ENCODE data around the gene NKX3-2. TPM values are rescaled to one million over a fixed set of nuclear protein-coding genes. Genes with fewer than 3 reads are reported as not detected.
"Not testable (repeated sequence)": the region's sequence is repeated elsewhere in the genome, so short reads cannot be mapped to it uniquely, and the experiment has no call there.

Gene NKX3-2
- not detected for polyA plus RNA-seq (2012; ENCODE audit: missing spikeins)

DNA sequence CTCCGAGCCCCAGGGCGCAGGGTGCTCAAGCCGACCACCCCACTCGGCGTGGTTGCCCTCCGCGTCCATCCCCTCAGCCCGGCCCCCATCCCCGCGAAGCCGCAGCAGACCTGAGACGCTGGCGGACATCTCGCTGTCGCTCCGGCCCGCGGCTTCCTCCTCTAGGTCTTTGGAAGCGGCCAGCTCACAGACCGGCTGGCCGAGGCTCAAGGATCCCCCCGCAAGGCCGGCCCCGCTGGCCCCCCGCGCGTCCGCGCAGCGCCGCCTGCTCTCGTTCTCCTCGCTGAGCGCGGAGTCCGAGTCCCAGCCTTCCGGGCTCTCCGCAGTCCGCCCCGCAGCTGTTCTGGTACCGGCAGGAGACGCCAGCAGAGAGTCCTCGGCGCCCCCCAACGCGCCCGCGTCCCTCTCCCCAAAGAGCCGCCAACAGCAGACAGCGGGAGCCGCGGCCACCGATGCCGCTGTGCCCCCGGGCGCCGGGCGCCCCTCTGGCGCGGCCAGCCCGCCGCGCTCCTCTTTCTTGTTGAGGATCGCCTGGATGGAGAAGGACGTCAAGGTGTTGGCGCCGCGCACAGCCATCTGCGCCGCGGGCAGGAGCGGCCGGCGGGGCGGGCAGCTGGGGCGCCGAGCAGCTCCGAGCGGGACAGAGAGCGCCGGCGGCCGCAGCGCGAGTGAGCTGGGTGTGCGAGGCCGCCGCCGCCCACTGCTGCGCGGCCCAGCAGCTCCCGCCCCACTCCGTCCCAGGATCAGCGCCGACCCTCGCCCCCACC is at the start of gene NKX3-2:
TSS of gene NKX3-2 (minus strand) at position 670 of the 767 bp plus-strand sequence. CDS start at position 576, 94 bp downstream.
- FAIRE-seq (no peak), DNase-seq (ENCODE audit: insufficient read length) (peak; percentile 19)
- TF ChIP-seq TAF1 (IDR thresholded peaks at IDR 0.05; ENCODE audit: borderline replicate concordance, low read depth, low read length) (no peak), POLR2A (IDR thresholded peaks at IDR 0.05; ENCODE audit: low read depth, low read length) (no peak), POLR2AphosphoS5 (IDR thresholded peaks at IDR 0.05; ENCODE audit: low read depth, low read length) (no peak)

DNA sequence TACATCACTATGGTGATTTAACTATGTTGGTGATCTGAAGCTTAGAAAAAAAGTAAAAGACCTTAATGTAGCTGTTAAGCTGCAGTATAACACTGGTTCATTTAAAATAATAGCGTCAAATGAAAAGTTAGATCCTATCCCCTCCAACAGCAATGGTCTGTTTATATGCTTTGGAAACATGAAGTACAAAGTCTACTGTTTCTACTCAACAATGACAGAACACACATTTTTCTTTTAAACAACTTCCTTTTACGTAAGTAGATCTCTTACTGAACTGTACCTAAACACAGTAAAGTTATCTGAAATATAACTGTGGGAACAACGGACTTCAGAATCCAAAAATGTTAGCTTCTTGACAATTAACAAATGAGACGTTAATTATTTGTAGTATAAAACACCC is 47.9 kb upstream of the NKX3-2 start:
- FAIRE-seq (peak; percentile 21), DNase-seq (ENCODE audit: insufficient read length) (no peak)
- no peak for TF ChIP-seq TAF1 (IDR thresholded peaks at IDR 0.05; ENCODE audit: borderline replicate concordance, low read depth, low read length)
- TF ChIP-seq POLR2A (IDR thresholded peaks at IDR 0.05; ENCODE audit: low read depth, low read length): no peak
- TF ChIP-seq POLR2AphosphoS5 (IDR thresholded peaks at IDR 0.05; ENCODE audit: low read depth, low read length): no peak

DNA sequence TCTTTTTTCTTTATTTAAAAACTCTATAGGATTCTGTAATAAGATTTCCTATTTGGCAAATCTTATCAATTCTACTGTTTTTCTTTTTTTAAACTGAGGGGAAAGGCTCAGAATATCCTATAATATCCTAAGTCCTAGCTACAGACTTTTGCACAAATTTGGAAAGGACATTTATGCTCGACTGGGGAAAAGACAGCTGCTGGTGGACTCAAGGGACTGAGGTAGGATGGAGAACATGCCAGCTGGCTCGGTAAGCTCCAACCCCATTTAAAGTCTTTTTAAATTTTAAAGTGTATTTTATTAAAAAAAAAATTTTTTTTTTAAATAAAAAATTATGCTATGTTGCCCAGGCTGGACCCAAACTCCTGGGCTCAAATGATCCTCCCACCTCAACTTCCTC is 46.5 kb upstream of the NKX3-2 start:
- no peak for DNase-seq (ENCODE audit: insufficient read length)
- no peak for TF ChIP-seq POLR2A (IDR thresholded peaks at IDR 0.05; ENCODE audit: low read depth, low read length)
- TF ChIP-seq TAF1 (IDR thresholded peaks at IDR 0.05; ENCODE audit: borderline replicate concordance, low read depth, low read length): no peak
- TF ChIP-seq POLR2AphosphoS5 (IDR thresholded peaks at IDR 0.05; ENCODE audit: low read depth, low read length): no peak
- FAIRE-seq: no peak

DNA sequence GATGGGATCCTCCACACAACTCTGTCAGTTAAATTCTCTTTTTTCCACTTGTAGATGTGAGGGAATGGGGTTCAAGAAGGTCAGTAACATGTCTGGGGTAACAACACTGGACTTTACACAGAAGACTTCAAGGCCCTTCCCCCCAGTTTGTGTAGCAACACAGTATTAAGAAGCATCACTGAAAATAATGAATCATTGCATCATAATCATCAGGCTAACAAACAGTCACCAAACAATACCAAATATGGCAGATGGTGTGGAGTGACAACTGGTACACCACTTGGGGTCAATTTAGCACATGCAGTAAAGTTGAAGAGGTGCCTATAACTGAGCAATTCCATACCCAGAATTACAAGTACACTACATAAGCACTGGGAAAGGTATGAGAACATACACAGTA is 44.6 kb upstream of the NKX3-2 start:
- FAIRE-seq (no peak), DNase-seq (ENCODE audit: insufficient read length) (no peak)
- TF ChIP-seq POLR2A (IDR thresholded peaks at IDR 0.05; ENCODE audit: low read depth, low read length) (no peak), TAF1 (IDR thresholded peaks at IDR 0.05; ENCODE audit: borderline replicate concordance, low read depth, low read length) (no peak), POLR2AphosphoS5 (IDR thresholded peaks at IDR 0.05; ENCODE audit: low read depth, low read length) (no peak)

DNA sequence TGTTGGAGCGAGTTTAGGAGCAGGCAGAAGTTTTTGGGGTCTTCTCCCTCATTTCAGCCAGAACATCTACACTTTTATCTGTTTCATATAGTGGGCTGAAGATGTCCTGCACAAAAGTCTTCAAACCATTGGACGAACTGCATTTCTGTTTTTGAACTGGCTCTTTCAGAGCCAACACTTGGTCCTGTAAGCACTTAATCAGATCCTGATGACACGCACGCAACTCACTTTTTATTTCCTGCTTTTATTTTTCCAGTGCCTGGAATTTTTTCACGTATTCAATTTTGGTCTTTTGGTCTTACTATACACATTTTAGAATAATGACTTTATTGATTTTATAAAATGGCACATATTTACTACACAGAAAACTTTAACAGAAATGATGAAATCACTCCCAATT is 40.2 kb upstream of the NKX3-2 start:
- FAIRE-seq (no peak), DNase-seq (ENCODE audit: insufficient read length) (no peak)

DNA sequence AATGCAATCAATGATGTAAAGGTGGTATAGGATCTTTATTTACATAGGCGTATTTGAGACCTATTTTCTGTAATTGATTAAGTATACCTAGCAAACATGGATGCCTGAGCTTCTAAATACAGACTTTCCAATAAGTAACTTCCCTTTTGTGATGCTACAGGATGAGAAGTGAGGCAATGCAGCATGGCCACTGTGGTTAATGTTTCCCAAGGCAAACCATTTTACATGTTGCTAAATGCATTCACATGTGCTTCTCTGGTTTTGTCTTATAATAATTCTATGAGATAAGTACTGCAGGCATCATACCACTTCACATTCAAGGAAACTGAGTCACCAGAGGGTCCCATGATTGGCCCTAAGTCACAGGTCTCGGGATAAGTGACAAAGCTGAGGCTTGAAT is 35.7 kb upstream of the NKX3-2 start:
- no peak for TF ChIP-seq POLR2AphosphoS5 (IDR thresholded peaks at IDR 0.05; ENCODE audit: low read depth, low read length)
- no peak for TF ChIP-seq TAF1 (IDR thresholded peaks at IDR 0.05; ENCODE audit: borderline replicate concordance, low read depth, low read length)
- no peak for TF ChIP-seq POLR2A (IDR thresholded peaks at IDR 0.05; ENCODE audit: low read depth, low read length)
- FAIRE-seq (no peak), DNase-seq (ENCODE audit: insufficient read length) (no peak)

More for the DNA sequence above, 40.2 kb upstream of the NKX3-2 start:
- no peak for TF ChIP-seq TAF1 (IDR thresholded peaks at IDR 0.05; ENCODE audit: borderline replicate concordance, low read depth, low read length)
- no peak for TF ChIP-seq POLR2A (IDR thresholded peaks at IDR 0.05; ENCODE audit: low read depth, low read length)
- no peak for TF ChIP-seq POLR2AphosphoS5 (IDR thresholded peaks at IDR 0.05; ENCODE audit: low read depth, low read length)

DNA sequence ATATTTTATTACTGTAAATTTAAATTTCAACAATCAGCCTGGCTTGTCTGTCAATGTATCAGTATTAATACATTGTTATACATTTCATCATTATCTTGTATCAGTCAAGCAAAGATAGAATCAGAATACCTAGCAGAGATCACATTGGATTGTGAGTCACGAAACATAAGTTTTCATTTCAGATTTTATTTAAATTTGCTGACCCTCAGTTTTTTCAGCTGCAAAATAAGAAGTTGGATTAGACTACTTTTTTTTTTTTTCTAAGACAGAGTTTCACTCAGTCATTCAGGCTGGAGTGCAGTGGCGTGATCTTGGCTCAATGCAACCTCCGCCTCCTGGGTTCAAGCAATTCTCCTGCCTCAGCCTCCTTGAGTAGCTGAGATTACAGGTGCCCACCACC is 33.4 kb upstream of the NKX3-2 start:
- FAIRE-seq (no peak), DNase-seq (ENCODE audit: insufficient read length) (no peak)
- TF ChIP-seq POLR2A (IDR thresholded peaks at IDR 0.05; ENCODE audit: low read depth, low read length) (no peak), POLR2AphosphoS5 (IDR thresholded peaks at IDR 0.05; ENCODE audit: low read depth, low read length) (no peak), TAF1 (IDR thresholded peaks at IDR 0.05; ENCODE audit: borderline replicate concordance, low read depth, low read length) (no peak)

DNA sequence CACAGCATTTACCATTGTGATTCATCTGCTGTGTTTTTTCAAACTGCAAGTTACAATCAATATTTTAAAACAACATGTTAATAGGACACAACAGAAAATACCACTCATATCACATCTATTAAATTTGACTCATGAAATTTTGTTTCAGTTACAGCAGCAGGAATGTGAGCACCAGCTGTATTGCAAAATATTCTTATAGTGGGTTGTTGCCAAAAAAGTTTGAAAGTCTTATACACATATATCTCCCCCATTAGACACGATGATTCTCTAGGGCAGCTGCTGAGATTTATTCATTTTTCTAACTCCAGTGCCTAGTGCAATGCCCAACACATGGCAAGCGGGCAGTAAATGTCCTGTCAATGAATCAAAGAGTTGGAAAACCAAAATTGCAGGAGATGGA is 26.6 kb upstream of the NKX3-2 start:
- TF ChIP-seq TAF1 (IDR thresholded peaks at IDR 0.05; ENCODE audit: borderline replicate concordance, low read depth, low read length) (no peak), POLR2A (IDR thresholded peaks at IDR 0.05; ENCODE audit: low read depth, low read length) (no peak), POLR2AphosphoS5 (IDR thresholded peaks at IDR 0.05; ENCODE audit: low read depth, low read length) (no peak)
- FAIRE-seq: no peak
- no peak for DNase-seq (ENCODE audit: insufficient read length)

DNA sequence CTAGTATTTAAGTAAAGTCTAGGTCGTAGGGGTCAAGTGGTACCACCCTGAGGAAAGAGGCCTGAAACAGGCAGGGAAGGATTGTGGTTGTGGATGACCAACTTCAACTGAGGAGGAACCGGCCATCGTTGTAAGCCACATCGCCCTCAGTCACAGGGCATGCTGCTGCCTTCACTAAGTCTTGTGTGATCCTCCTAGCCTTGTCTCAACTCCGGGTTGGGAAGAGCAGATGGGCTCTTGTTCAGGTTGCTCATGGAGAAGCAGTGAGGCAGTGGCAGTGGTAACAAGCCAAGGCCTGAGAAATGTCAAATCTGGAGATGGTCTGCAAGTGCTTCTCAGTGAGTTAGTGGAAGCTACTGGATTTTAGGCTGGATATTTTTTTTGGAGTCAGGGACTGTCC is 22.8 kb upstream of the NKX3-2 start:
- no peak for TF ChIP-seq TAF1 (IDR thresholded peaks at IDR 0.05; ENCODE audit: borderline replicate concordance, low read depth, low read length)
- 0 out of 2 replicates have a peak, but pooled peaks have one; percentile 26 for TF ChIP-seq POLR2AphosphoS5 (IDR thresholded peaks at IDR 0.05; ENCODE audit: low read depth, low read length)
- no peak for TF ChIP-seq POLR2A (IDR thresholded peaks at IDR 0.05; ENCODE audit: low read depth, low read length)
- no peak for FAIRE-seq
- DNase-seq (ENCODE audit: insufficient read length): no peak

DNA sequence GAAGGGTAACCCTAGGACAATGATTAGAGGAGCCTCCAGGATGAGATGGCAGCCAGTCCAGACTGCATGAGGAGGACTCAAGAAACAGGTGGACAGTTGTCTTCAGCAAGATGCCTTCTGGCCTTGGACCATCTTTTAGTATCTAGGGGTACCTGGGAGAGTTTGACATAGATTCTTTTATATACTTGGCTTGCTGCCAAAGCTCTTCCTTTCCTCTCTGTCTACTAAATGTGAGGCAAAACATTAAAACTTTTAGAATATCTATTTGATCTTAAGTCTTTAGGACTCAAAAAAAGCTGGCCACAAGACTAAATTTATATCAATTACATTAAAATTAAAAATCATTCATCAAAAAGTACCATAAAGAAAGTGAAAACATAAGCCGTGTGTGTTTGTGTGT is 18.6 kb upstream of the NKX3-2 start:
- no peak for TF ChIP-seq POLR2A (IDR thresholded peaks at IDR 0.05; ENCODE audit: low read depth, low read length)
- no peak for TF ChIP-seq TAF1 (IDR thresholded peaks at IDR 0.05; ENCODE audit: borderline replicate concordance, low read depth, low read length)
- no peak for TF ChIP-seq POLR2AphosphoS5 (IDR thresholded peaks at IDR 0.05; ENCODE audit: low read depth, low read length)
- no peak for FAIRE-seq
- DNase-seq (ENCODE audit: insufficient read length): no peak

DNA sequence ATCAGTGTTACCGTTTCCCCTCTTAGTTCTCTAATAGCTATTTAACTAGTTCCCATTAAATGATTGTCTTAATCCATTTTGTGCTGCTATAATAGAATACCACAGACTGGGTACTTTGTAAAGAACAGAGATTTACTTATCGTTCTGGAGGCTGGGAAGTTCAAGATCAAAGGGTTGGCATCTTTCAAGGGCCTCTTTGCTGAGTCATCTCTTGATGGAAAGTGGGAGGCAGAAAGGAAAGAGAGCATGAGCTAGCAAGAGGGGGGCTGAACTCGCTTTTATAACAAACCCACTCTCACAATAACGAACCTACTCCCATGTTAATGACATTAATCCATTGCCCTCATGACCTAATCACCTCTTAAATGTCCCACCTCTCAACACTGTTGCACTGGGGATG is 17.4 kb upstream of the NKX3-2 start:
- DNase-seq (ENCODE audit: insufficient read length) (no peak), FAIRE-seq (no peak)
- TF ChIP-seq TAF1 (IDR thresholded peaks at IDR 0.05; ENCODE audit: borderline replicate concordance, low read depth, low read length) (no peak), POLR2AphosphoS5 (IDR thresholded peaks at IDR 0.05; ENCODE audit: low read depth, low read length) (no peak), POLR2A (IDR thresholded peaks at IDR 0.05; ENCODE audit: low read depth, low read length) (no peak)

DNA sequence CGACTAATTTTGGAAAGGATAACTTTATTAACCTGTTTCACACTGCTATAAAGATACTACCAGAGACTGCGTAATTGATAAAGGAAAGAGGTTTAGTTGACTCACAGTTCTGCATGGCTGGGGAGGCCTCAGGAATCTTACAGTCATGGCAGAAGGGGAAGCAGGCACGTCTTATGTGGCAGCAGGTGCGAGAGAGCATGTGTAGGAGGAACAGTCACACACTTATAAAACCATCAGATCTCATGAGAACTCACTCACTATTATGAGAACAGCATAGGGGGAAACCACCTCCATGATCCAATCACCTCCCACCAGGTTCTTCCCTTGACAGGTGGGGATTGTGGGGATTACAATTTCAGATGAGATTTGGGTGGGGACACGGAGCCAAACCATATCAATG is 15.8 kb upstream of the NKX3-2 start:
- not testable (repeated sequence) for FAIRE-seq

More for the DNA sequence above, 15.8 kb upstream of the NKX3-2 start:
- DNase-seq (ENCODE audit: insufficient read length): not testable (repeated sequence)

Data from GM12892 (cell line).